Smooth muscle cell (in vitro differentiated cells): ENCODE measurements around the gene HSD17B1. TPM values are rescaled to one million over a fixed set of nuclear protein-coding genes. Genes with fewer than 3 reads are reported as not detected.

Source experiments
- DNase-seq: peaks from one replicate; lab custom pipeline; 2025; ENCODE audit not compliant: unreplicated experiment; lab: John Stamatoyannopoulos, UW
- H2AFZ ChIP-seq: fragments of 200-600 bp; sonication (generic); 2 replicates; pipeline ENCODE4 v1.6.0; 2016; ENCODE audit warnings: antibody characterized with exemption, low read depth, mild to moderate bottlenecking
- H3F3A ChIP-seq: fragments of 200-600 bp; sonication (generic); 2 replicates; pipeline ENCODE4 v1.6.0; 2017; ENCODE audit warnings: antibody characterized with exemption, low read depth
- H3K27ac ChIP-seq: fragments of 200-600 bp; sonication (generic); 2 replicates; pipeline ENCODE4 v1.5.1; 2016; ENCODE audit warnings: low read depth, mild to moderate bottlenecking
- H3K27me3 ChIP-seq: fragments of 200-600 bp; sonication (generic); 2 replicates; pipeline ENCODE4 v1.6.1; 2016; ENCODE audit warnings: low read depth, mild to moderate bottlenecking
- H3K36me3 ChIP-seq: fragments of 200-600 bp; sonication (generic); 2 replicates; pipeline ENCODE4 v1.5.1; 2016; ENCODE audit warnings: low read depth
- H3K4me1 ChIP-seq: fragments of 200-600 bp; sonication (generic); 2 replicates; pipeline ENCODE4 v1.5.1; 2016; ENCODE audit warnings: low read depth
- H3K4me2 ChIP-seq: fragments of 200-600 bp; sonication (generic); 2 replicates; pipeline ENCODE4 v1.6.0; 2016; ENCODE audit warnings: mild to moderate bottlenecking
- H3K4me3 ChIP-seq: fragments of 200-600 bp; sonication (generic); 2 replicates; pipeline ENCODE4 v1.5.1; 2016; ENCODE audit warnings: mild to moderate bottlenecking
- H3K79me2 ChIP-seq: fragments of 200-600 bp; sonication (generic); 2 replicates; pipeline ENCODE4 v1.6.0; 2016; ENCODE audit warnings: low read depth, mild to moderate bottlenecking
- H3K9ac ChIP-seq: fragments of 200-600 bp; sonication (generic); 2 replicates; pipeline ENCODE4 v1.6.0; 2016; ENCODE audit warnings: low read depth
- H3K9me3 ChIP-seq: fragments of 200-600 bp; sonication (generic); replicated peaks from 2 replicates; pipeline ENCODE4 v1.5.1; 2016; ENCODE audit warnings: low read depth
- H4K20me1 ChIP-seq: fragments of 200-600 bp; sonication (generic); 2 replicates; pipeline ENCODE4 v1.6.0; 2016; ENCODE audit warnings: low read depth
- WGBS: methylation state at CpG from one replicate; pipeline ENCODE4 v1.1.7; 2016; ENCODE audit warnings: low lambda C conversion rate; 5-methylcytosine and 5-hydroxymethylcytosine counted together
- polyA plus RNA-seq: library from polyadenylated mRNA; unstranded; fragments of >200 nt; fragmentation: Nextera tagmentation; extraction: Ambion mirVana; gene quantifications from 2 replicates; pipeline ENCODE4 v1.2.1, GENCODE V29; 2016
- total RNA-seq: library from RNA; depleted of rRNA; stranded (reverse); fragments of >200 nt; gene quantifications from 2 replicates; pipeline ENCODE4 v1.2.3, GENCODE V29; 2014
- TF ChIP-seq, protein P1 (sequence below): fragments of 200-600 bp; sonication (generic); IDR thresholded peaks from 2 replicates; pipeline ENCODE4 v1.5.1; 2017; ENCODE audit warnings: borderline replicate concordance, mild to moderate bottlenecking, antibody characterized with exemption; ENCODE audit not compliant: insufficient read depth, poor library complexity, severe bottlenecking

HSD17B1 gene
- total and polyA plus RNA-seq, 2 experiments from 2014 or later = 0.40 to 3.5 TPM

- WGBS = 82% methylated on average over 14 of the region's 14 CpGs
- peak overlapping the region; percentile 53 for H3K4me3 ChIP-seq
Observed at GRCh38 chr17:42548993-42549755, 3.5 kb upstream of the HSD17B1 start.

GRCh38 chr17:42553161-42553818 is 567 bp downstream of the HSD17B1 start:
- TF ChIP-seq, protein P1, sequence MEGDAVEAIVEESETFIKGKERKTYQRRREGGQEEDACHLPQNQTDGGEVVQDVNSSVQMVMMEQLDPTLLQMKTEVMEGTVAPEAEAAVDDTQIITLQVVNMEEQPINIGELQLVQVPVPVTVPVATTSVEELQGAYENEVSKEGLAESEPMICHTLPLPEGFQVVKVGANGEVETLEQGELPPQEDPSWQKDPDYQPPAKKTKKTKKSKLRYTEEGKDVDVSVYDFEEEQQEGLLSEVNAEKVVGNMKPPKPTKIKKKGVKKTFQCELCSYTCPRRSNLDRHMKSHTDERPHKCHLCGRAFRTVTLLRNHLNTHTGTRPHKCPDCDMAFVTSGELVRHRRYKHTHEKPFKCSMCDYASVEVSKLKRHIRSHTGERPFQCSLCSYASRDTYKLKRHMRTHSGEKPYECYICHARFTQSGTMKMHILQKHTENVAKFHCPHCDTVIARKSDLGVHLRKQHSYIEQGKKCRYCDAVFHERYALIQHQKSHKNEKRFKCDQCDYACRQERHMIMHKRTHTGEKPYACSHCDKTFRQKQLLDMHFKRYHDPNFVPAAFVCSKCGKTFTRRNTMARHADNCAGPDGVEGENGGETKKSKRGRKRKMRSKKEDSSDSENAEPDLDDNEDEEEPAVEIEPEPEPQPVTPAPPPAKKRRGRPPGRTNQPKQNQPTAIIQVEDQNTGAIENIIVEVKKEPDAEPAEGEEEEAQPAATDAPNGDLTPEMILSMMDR = no peak
- Histone ChIP-seq H3K4me1 (peaks cover 21% of the 10 kb centered on the region), H3K9ac (no peak overlapping the region), H3K9me3 (no peaks in the 10 kb centered on the region), H3K36me3 (no peaks in the 10 kb centered on the region), H3K27ac (no peak overlapping the region), H2AFZ (no peak overlapping the region), H4K20me1 (peaks cover 6% of the 10 kb centered on the region), H3K4me2 (peak overlapping the region; percentile 96), H3F3A (no peaks in the 10 kb centered on the region), H3K79me2 (peaks cover 20% of the 10 kb centered on the region), H3K4me3 (peak overlapping the region; percentile 69), H3K27me3 (no peaks in the 10 kb centered on the region)
- WGBS = 84% methylated on average over 45 of the region's 45 CpGs
- DNase-seq = no peak

More at GRCh38 chr17:42548993-42549755, 3.5 kb upstream of the HSD17B1 start:
- H3K4me1 ChIP-seq = peaks cover 11% of the 10 kb centered on the region
- H2AFZ ChIP-seq = no peak overlapping the region
- no peak overlapping the region for H3K9ac ChIP-seq
- TF ChIP-seq, protein P1 = no peak
- peak overlapping the region; percentile 88 for H3K4me2 ChIP-seq
- no peaks in the 10 kb centered on the region for H3K36me3 ChIP-seq
- peaks cover 6% of the 10 kb centered on the region for H4K20me1 ChIP-seq
- peaks cover 5% of the 10 kb centered on the region for H3F3A ChIP-seq
- no peaks in the 10 kb centered on the region for H3K27me3 ChIP-seq
- no peak for DNase-seq
- H3K79me2 ChIP-seq = peaks cover 7% of the 10 kb centered on the region
- no peaks in the 10 kb centered on the region for H3K9me3 ChIP-seq
- no peak overlapping the region for H3K27ac ChIP-seq

DNA sequence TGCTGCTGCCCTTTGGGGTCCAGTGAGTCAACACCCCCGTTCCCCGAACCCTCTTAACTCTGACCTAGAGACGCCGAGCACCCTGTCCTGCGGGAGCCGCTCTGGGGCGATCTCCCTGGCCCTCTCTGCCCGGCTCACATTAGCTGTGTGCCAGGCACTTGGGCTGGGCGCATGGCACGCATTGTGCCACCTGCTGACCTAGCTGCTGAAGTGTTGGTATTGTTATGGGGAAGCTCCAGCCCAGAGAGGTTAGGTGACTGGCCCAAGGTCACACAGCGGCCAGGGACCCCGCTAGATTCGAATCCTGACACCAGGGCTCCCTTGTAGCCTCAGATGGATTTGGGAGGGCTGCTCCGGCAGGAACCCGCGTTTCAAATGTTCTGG is 1.1 kb downstream of the HSD17B1 start:
- no peaks in the 10 kb centered on the region for H3K36me3 ChIP-seq
- peaks cover 6% of the 10 kb centered on the region for H4K20me1 ChIP-seq
- peaks cover 19% of the 10 kb centered on the region for H3K4me1 ChIP-seq
- WGBS = 74% methylated on average over 16 of the region's 16 CpGs
- H3K4me3 ChIP-seq = peak overlapping the region; percentile 69
- no peaks in the 10 kb centered on the region for H3F3A ChIP-seq
- H3K27me3 ChIP-seq = no peaks in the 10 kb centered on the region
- H3K9ac ChIP-seq = peak overlapping the region; percentile 75
- DNase-seq = no peak
- H3K9me3 ChIP-seq = no peaks in the 10 kb centered on the region
- peaks cover 20% of the 10 kb centered on the region for H3K79me2 ChIP-seq
- peak overlapping the region; percentile 96 for H3K4me2 ChIP-seq
- TF ChIP-seq, protein P1 = no peak
- H3K27ac ChIP-seq = no peak overlapping the region
- H2AFZ ChIP-seq = no peak overlapping the region
